CD4-positive, alpha-beta T cell (primary cell): ENCODE data around the gene HSPB6. TPM values are rescaled to one million over a fixed set of nuclear protein-coding genes. Genes with fewer than 3 reads are reported as not detected.

Experiments
- ATAC-seq: fragments of 200-7000 bp; cut with Tn5 transposase; one replicate; pipeline ENCODE4 v1.10.0; 2022; ENCODE audit warnings: mild to moderate bottlenecking; ENCODE audit not compliant: poor library complexity
- CTCF ChIA-PET: fragments of 350-600 bp; sonication (Branson Sonifier 250); formaldehyde crosslinking; loops from one replicate; lab custom pipeline; 2021; ENCODE audit warnings: antibody characterized with exemption, inconsistent platforms; lab: Charles Lee
- POLR2A ChIA-PET: fragments of 350-600 bp; sonication (Branson Sonifier 250); formaldehyde crosslinking; loops from one replicate; lab custom pipeline; 2021; ENCODE audit warnings: antibody characterized with exemption, inconsistent platforms; lab: Charles Lee
- DNase-seq, 14 experiments: peaks; one replicate each; pipeline ENCODE4 v3.0.0-alpha.2; 2013 to 2020; ENCODE audit warnings: mixed read lengths in 2 of 14
- H3K27ac ChIP-seq, 2 donors: one replicate each; pipeline versions ENCODE4 v1.5.1 to v1.7.0; 2013; ENCODE audit warnings: low read length in 2 of 2, low read depth in 1 of 2, mild to moderate bottlenecking in 1 of 2
- H3K27me3 ChIP-seq, 2 experiments: 1 replicate in 1 of 2; 2 replicates in 1 of 2; pipeline versions ENCODE4 v1.6.1 to v1.7.0; 2013; ENCODE audit warnings: low read length in 2 of 2, control low read depth in 1 of 2, mild to moderate bottlenecking in 1 of 2, moderate library complexity in 1 of 2; ENCODE audit not compliant: insufficient read depth in 2 of 2, control insufficient read depth in 1 of 2
- H3K36me3 ChIP-seq: one replicate; pipeline ENCODE4 v1.6.1; 2013; ENCODE audit warnings: low read length, control low read depth; ENCODE audit not compliant: insufficient read depth
- H3K4me1 ChIP-seq: one replicate; pipeline ENCODE4 v1.6.1; 2013; ENCODE audit warnings: low read length, control low read depth; ENCODE audit not compliant: insufficient read depth
- H3K4me3 ChIP-seq: one replicate; pipeline ENCODE4 v1.5.1; 2013; ENCODE audit warnings: mild to moderate bottlenecking, low read length, moderate library complexity
- H3K9me3 ChIP-seq, 2 experiments: 1 replicate in 1 of 2; 2 replicates in 1 of 2; pipeline versions ENCODE4 v1.6.1 to v1.7.0; 2013; ENCODE audit warnings: low read length in 2 of 2, mild to moderate bottlenecking in 2 of 2, control low read depth in 1 of 2, moderate library complexity in 1 of 2; ENCODE audit not compliant: control insufficient read depth in 1 of 2, insufficient read depth in 1 of 2
- H3K27ac Mint-ChIP-seq: one replicate; pipeline ENCODE4 v1.8.0; 2020; ENCODE audit warnings: mixed read lengths
- H3K27me3 Mint-ChIP-seq: one replicate; pipeline ENCODE4 v1.8.0; 2021; ENCODE audit warnings: mixed read lengths
- H3K36me3 Mint-ChIP-seq: one replicate; pipeline ENCODE4 v1.8.0; 2021; ENCODE audit warnings: low read depth, mixed read lengths
- H3K4me1 Mint-ChIP-seq: one replicate; pipeline ENCODE4 v1.8.0; 2021; ENCODE audit warnings: low read depth, mixed read lengths
- H3K4me3 Mint-ChIP-seq: one replicate; pipeline ENCODE4 v1.8.0; 2020; ENCODE audit warnings: mild to moderate bottlenecking, mixed read lengths
- H3K9me3 Mint-ChIP-seq: one replicate; pipeline ENCODE4 v1.8.0; 2020; ENCODE audit warnings: mixed read lengths
- CTCF ChIP-seq: fragments of 200-600 bp; IDR thresholded peaks from one replicate; pipeline ENCODE4 v1.8.0; 2022; ENCODE audit warnings: antibody characterized with exemption, mild to moderate bottlenecking
- intact Hi-C, 2 experiments: fragments of 100-400 bp; cut with DNase I in 1 of 2; cut with micrococcal nuclease in 1 of 2; formaldehyde crosslinking; loops; one replicate each; pipeline versions ENCODE4 v1.15.1 to v1.9.0; 2023 to 2025; cut with DNase I, micrococcal nuclease
- total RNA-seq, 174 experiments: library from RNA in 2 of 174; stranded (reverse) in 2 of 174; gene quantifications; one replicate each; pipeline ENCODE4 v1.2.3 and lab custom pipeline; 2021 to 2026

Gene HSPB6
- total RNA-seq, 2 experiments from 2014 or later: not detected

DNA sequence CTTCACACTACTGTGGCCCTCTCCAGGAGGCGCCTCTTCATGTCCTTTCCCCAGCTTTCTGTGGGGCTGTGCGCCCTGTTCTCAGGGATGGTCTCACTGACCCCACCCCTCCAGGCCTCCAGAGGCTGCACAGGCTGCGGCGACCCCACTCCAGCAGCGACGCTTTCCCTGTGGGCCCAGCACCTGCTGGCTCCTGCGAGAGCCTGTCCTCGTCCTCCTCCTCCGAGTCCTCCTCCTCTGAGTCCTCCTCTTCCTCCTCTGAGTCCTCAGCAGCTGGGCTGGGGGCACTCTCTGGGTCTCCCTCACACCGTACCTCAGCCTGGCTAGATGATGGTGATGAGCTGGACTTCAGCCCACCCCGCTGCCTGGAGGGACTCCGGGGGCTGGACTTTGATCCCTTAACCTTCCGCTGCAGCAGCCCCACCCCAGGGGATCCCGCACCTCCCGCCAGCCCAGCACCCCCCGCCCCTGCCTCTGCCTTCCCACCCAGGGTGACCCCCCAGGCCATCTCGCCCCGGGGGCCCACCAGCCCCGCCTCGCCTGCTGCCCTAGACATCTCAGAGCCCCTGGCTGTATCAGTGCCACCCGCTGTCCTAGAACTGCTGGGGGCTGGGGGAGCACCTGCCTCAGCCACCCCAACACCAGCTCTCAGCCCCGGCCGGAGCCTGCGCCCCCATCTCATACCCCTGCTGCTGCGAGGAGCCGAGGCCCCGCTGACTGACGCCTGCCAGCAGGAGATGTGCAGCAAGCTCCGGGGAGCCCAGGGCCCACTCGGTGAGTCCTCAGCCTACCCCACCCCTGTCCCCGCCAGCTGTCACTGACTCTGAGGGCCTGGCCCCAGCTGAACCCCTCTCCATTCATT, 29.7 kb upstream of the HSPB6 start:
- H3K4me3 ChIP-seq: no peak overlapping the region
- ATAC-seq: no peak
- no peaks in the 10 kb centered on the region for H3K9me3 ChIP-seq
- Mint-ChIP-seq H3K27ac (no peak overlapping the region), H3K9me3 (no peaks in the 10 kb centered on the region), H3K4me3 (no peak overlapping the region), H3K36me3 (peaks cover 8% of the 10 kb centered on the region), H3K27me3 (no peaks in the 10 kb centered on the region), H3K4me1 (no peaks in the 10 kb centered on the region)
- ChIA-PET POLR2A (no interaction called here), CTCF (no interaction called here)
- intact Hi-C loops: no loop called here
- H3K36me3 ChIP-seq: peaks cover 7% of the 10 kb centered on the region
- no peak for DNase-seq
- no peak overlapping the region for H3K27ac ChIP-seq
- no peaks in the 10 kb centered on the region for H3K4me1 ChIP-seq
- no peaks in the 10 kb centered on the region for H3K27me3 ChIP-seq
- TF ChIP-seq CTCF: no peak

- POLR2A ChIA-PET: no interaction called here
- H3K36me3 Mint-ChIP-seq: peaks cover 13% of the 10 kb centered on the region
- H3K27ac ChIP-seq: no peak overlapping the region
- no peak overlapping the region for H3K27ac Mint-ChIP-seq
- no peaks in the 10 kb centered on the region for H3K4me1 ChIP-seq
- H3K4me3 ChIP-seq: no peak overlapping the region
- no peak for ATAC-seq
- H3K4me1 Mint-ChIP-seq: no peaks in the 10 kb centered on the region
- no peak overlapping the region for H3K4me3 Mint-ChIP-seq
- intact Hi-C loops: no loop called here
- TF ChIP-seq CTCF: no peak
- DNase-seq: no peak
- H3K27me3 ChIP-seq: no peaks in the 10 kb centered on the region
- no peaks in the 10 kb centered on the region for H3K9me3 ChIP-seq
- no peaks in the 10 kb centered on the region for H3K9me3 Mint-ChIP-seq
- peaks cover 9% of the 10 kb centered on the region for H3K36me3 ChIP-seq
- CTCF ChIA-PET: no interaction called here
- no peaks in the 10 kb centered on the region for H3K27me3 Mint-ChIP-seq
Measured at GRCh38 chr19:35785339-35785627, 28.5 kb upstream of the HSPB6 start.

DNA sequence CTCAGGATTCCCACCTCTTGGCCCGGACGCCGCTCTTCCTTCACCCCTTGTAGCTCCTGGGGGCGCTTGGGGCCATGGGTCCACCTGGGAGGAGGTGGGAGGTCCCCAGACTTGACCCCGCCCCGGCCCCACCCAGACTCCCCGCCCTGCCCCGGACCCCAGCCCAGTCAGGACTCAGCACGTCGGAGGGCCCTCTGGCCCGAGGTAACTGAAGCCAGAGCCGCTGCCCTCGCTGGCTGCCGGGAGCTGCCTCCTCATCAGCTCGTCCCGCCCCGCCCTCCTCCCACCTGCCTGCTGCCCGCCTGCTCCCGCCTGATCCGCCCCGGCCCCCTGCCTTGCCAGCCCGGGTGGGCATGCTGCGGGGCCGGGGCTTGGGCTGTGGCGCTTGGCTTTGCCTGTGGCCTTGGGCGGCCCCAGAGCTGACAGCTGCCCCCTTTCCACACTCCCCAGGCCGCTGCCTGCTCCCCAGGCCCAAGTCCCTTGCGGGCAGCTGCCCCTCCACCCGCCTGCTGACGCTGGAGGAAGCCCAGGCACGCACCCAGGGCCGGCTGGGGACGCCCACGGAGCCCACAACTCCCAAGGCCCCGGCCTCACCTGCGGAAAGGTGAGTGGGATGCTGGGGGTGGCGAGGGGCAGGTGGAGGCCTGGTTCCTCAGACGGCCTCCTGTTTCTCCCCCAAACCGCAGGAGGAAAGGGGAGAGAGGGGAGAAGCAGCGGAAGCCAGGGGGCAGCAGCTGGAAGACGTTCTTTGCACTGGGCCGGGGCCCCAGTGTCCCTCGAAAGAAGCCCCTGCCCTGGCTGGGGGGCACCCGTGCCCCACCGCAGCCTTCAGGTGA, 27.9 kb upstream of the HSPB6 start:
- Histone ChIP-seq H3K9me3 (no peaks in the 10 kb centered on the region), H3K36me3 (peaks cover 9% of the 10 kb centered on the region), H3K27ac (no peak overlapping the region), H3K4me1 (no peaks in the 10 kb centered on the region), H3K27me3 (no peaks in the 10 kb centered on the region), H3K4me3 (no peak overlapping the region)
- Mint-ChIP-seq H3K9me3 (no peaks in the 10 kb centered on the region), H3K27me3 (no peaks in the 10 kb centered on the region), H3K4me1 (no peaks in the 10 kb centered on the region), H3K27ac (no peak overlapping the region), H3K36me3 (peaks cover 15% of the 10 kb centered on the region), H3K4me3 (no peak overlapping the region)
- no peak for DNase-seq
- intact Hi-C loops: no loop called here
- ATAC-seq: no peak
- CTCF ChIA-PET: no interaction called here
- POLR2A ChIA-PET: no interaction called here
- TF ChIP-seq CTCF: no peak
